ENCODE data around the gene TTC7B.

Gene TTC7B

DNA sequence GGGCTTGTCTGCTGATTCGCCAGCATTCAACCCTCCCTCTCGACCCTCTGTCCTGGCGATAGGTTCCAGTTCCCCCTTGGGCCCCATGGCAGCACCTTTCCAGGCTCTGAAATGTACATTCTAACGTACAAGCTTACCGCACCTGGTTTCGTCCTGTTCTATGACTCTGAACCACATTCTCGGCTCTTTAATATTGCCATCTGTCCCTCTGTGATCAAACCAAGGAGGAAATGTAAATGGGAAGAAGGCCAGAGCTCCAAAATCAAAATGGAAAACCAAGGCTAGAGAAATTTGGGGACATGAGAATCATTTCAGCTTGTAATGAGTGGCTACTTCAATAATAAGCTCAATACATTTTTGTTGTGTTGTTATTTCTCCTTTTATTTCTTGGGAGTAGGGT lies 117.2 kb downstream of the TTC7B start:
- DNase-seq: no peak

DNA sequence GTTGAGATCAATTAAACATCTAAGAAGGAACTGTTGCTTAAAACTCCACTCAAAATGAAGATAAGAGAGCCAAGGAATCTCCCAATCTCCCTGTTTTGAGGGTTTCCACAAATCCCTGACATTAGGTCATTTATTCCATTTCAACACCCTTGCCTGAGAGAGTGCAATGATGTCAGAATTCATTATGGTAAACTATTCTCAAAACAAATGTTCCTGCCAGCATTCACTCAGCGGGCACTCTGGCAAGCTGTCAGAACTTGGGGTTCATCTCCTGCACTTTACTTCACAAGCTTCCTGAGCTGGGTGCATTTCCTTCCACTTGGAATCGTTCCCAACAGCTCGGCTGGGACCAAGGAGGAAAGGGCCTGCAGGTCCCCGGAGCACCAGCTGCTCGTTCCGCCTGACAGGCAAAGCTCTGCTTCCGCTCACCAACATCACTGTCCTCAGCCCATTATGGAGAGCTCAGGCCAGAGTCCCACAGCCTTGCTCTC lies 117.8 kb downstream of the TTC7B start:
- no peak for DNase-seq

DNA sequence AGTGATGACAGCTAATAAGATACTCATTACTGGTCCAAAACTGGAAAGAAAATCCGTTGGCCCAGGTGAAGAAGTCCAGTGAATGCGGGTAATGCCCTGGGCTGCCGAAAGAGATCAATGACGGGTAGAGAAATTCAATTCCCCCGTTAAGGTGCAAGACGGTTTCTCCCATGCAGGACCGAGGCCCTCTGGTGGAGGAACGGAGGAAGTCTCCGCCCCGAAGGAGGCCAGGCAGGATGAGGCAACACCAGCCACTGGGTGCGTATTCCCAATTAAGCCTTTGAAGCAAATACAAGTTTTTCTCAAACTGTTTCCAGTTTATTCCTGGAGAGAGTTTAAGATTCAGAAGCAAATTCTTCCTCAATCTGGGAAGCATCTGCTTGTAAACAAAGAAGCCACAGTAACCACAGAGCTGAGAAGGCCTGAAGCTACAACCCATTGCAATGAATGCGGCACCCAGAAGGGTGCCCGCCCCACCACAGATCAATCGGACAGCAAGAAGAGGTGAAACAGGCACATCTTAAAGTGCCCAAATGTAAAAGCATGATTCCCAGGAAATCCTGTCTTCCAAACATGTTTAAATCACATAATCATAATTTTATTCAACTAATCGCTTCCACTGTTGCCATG lies 118.5 kb downstream of the TTC7B start:
- DNase-seq: peak; percentile 84

DNA sequence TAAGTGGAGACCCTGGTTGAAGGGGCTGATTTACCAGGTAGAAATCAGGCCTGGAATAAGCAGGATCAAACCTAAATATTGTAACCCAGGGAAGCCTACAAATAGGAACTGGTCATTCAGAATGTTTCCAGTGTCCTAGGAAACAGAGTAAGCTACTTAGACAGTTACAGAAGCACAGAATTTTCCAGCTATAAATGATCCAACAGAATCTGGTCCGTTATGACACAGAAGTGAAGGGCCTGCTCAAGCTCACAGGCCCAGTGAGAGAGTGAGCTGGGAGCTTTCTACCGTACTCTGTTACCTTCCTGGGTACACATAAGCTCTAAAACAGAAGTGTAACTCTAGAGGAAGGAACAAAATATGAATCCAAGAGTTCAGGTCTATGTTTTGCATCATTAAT lies 119.1 kb downstream of the TTC7B start:
- DNase-seq: no peak

DNA sequence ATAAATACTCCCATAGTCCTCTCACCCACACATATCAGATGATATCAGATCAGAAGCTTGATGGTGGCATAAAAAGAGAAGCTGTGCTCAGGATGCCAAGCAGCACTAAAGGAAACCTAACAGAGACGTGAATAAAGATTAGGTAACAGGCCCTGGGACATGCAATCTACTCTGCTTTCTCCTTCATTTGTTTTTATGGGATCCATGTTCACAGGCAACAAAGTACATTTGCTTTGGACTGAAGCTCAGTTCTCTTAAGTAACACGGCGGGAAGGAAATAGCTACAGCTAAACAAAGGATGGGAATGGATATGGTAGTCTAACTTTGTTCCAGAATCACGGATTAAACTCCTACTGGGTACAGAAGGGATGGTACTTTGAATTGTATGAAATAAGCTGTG lies 119.5 kb downstream of the TTC7B start:
- no peak for DNase-seq

DNA sequence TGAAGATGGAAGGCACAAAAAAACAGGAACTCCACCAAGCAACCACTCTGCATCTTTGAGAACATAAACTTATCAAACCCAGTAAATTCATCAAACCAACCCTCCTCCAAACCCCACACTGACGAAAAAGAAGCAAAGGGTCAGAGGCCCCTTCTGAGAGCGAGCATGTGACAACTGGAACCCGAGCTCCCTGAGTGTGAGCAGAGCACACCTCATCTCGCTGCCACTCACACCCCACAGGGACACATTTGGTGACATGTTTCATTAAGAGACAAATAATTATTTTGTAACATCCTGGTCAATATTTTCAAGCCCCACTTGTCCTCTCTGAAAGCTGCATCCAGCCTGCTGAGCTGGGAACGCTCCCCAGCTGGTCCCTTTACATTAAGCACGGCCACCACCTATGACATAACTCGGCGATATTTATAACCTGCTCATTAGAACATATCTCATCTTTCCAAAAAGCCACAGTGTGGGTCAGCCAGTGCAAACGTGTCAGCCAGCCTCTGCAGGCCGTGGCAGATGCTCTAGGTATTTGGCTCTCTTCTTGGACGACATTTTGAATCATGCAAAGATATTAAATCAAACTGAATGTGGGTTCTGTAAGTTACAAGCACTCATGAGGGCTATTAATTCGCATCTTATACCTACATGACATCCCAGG lies 120.1 kb downstream of the TTC7B start:
- no peak for DNase-seq

DNA sequence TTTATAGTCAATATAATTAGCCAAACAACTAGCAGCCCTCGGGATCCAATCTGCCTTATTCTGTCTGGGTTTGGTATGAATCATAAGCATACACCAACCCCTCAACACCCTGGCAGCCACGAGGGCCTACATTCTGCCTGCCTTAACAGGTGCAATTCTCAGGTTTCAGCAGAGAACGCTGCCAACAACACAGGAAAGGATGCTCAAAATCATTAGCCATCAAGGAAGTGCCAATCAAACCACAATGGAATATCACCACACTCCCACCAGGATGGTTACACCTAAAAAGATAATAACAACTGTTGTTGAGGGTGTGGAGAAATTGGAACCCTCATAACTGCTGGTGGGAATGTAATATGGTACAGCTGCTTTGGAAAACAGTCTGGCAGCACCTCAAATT lies 122.8 kb downstream of the TTC7B start:
- no peak for DNase-seq

DNA sequence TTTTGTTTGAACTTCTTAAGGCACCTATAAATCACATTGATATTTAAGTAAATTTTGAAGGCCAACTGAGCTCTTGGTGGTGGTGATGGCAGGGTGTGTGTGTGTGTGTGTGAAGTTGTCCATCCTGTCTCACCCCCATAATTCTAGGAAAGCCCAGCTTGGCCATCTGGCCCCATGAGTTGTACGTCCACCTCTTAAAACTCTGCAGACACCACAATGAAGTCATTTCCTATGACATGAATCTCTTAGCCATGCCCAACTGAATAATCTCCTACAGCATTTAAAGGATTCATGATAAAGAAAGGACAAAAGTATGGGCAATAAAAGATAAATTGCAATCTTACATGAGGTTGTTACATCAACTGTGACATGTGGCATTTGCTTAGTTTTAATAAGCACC lies 123.4 kb downstream of the TTC7B start:
- DNase-seq: no peak

DNA sequence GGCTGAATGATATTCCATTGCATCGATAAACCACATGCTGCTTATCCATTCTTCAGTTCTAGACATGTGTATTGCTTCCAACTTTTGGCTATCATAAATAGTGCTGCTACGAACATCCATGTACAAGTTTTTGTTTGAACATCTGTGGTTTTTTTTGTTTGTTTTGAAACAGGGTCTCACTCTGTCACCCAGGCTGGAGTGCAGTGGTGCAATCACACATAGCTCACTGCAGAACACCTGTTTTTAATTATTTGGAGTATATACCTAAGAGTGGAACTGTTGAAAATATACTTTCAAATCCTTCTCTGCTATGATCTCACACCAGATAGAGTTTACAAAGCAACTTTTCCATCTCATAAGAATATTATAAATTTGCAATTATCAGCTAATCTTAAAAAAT lies 124.2 kb downstream of the TTC7B start:
- DNase-seq: no peak

DNA sequence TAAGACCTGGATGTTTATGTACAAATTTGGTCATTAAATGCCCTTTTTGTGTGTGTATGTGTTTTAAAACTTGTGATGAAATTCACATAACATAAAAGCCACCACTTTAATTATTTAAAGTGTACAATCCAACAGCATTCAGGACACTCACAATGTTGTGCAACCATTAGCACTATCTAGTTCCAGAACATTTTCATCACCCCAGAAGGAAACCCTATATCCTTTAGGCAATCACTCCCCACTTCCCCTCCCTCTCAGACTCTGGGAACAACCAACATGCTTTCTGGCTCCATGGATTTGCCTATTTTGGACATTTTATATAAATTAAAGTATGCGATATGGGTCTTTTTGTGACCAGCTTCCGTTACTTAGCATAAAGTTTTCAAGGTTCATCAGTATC lies 124.6 kb downstream of the TTC7B start:
- DNase-seq: no peak

DNA sequence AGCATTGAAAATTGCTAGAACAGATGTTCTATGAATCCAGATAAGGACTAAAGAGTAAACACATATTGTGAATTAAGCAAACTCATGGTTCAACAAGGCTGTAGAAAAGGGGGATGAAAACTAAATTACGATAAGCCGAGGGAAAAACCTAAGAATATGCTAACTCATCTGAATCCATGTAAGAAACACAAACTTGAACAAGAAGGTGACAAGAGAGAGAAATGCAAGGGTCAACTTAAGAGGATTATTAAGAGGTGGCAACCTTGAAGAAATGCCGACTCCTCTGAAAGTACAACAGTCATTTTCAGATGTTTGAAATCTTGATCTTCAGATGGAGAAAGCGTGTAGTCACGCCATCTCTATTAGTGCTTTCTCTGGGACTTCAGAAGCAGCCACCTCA lies 128.6 kb downstream of the TTC7B start:
- DNase-seq: no peak

DNA sequence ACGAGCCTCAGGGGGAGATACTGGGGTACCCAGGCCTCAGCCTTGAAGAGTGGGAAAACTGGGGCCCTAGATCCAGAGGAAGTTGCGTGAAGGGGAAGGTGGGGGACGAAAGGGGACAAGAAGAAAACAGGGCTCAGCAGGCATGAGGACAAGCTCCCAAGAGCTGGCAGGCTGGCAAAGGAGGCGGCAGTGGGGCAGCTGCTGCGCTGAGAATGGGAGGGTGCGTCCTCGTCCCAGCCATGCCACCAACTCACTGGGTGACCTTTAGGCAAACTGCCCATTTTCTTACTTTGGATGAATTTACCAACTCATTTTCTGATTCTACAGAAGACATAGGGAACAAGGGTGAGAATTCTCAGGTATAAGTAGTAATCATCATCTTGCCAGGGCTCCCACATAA lies 133.6 kb downstream of the TTC7B start:
- no peak for DNase-seq

DNA sequence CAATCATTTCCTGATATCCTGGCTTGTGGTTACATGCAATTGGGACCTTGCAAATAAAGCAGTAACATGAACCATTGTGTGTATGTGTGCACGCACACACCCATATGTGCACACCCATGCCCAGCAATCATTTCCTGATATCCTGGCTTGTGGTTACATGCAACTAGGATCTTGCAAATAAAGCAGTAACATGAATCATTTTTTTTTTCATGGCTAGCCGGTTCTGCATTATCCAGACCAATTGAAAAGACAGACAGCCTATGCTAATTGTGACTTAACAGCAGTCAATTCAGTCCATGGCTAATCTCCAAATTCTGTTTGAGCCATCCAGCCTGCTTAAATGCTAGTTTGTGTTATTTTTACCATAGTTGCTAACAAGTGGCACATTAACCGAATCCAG lies 134.3 kb downstream of the TTC7B start:
- DNase-seq: no peak

DNA sequence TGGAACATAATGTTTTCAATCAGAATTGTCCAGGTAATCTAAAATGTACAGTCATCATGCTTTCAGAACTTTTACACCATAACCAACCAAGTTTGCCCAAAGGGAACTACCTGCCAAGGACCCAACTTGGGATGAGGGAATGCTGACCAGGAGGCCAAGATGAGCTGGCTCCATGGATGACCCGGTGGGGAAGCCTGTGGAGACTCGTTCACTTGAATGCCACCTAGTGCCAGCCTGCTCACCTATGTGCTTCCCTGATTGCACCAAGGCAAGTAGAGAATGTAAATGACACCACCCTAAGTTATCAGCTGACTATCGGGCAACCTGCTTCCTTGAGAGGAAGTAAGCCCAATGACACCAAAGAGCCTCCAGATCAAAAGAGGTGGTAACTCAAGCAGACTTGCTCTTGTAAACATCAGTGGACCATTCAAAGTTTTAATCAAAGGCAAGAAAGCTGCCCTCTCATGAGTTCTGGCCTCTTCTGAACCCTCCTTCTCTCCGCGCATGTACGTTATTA lies 137.3 kb downstream of the TTC7B start:
- DNase-seq: no peak

DNA sequence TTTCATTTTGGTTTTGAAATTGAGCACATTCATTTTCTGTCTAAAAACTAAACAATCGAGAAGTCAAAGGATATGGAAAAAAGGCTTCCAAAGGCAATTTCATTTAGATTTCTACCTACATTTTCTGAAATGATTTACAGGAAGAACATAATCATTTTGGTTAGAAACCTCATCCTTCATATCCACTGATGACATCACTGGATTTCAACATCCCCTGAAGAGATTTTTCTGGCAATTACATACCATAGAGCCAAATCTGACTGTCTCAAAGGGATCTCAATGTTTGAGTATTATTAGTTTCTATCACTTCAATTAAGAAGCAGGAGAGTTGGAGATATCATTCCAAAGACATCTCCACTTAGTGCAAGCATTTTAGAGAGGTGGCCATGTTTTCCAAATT lies 137.8 kb downstream of the TTC7B start:
- DNase-seq: no peak

DNA sequence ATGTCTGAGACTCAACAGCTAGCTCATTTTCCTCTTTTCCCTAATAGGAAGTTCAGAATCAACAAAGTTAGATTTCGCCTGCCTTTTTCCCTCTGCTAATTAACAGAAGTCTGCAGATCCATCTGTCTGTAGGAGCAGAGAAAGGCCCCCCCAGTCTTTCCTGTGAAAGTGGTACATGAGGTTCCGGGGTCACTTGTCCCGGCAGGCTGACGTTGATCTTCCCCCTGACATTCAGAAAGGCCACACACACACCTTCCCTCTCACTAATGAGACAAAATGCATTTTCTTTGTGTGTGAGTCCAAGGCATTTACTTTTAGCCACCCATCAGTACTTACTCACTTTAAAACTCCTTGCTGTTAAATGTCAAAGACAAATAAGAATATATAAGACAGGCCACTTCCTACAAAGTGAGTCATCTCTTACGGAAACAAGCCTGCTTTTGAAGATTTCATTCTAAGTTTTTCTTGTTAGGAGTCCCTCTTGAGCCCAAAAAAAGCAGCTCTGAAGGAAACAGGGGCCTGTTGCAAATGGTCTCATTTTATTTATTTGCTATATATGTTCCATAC lies 138.7 kb downstream of the TTC7B start:
- no peak for DNase-seq

DNA sequence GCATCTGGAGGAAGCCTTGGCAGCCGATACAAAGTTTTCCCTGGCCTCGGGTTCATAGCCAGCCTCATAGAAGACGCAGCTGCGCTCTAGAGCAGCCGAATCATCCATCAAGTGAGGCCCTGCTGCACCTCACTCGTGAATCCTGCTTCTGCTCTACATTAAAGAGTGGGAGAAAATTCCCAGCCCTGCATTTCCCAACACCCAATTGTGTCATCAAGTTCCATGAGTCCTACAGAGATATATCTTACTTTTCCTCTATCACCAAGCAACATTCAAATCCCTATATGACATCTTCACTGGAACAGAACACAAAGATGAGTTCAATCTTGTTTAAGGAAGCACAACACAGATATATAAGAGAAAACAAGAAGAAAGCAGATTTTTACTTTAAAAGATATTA lies 139.3 kb downstream of the TTC7B start:
- no peak for DNase-seq

DNA sequence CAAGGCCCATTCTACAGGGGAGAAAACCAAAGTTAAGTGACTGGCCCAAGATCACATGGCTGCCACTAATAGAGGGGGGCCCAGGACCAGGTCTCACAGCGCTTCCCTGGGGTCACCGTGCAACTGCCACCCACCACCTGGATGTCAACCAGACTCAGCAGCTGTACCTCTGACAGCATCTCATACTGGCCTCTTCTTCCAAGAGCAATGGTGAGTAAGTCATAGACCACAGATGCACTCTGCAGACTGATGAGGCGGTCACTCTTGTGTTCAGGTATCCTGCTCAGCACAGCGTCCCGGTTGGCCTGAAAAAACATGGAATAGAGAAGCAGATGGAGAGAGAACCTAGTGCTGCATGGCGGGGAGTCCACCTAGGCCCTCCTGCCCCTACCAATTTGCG lies 139.9 kb downstream of the TTC7B start:
- DNase-seq: no peak

DNA sequence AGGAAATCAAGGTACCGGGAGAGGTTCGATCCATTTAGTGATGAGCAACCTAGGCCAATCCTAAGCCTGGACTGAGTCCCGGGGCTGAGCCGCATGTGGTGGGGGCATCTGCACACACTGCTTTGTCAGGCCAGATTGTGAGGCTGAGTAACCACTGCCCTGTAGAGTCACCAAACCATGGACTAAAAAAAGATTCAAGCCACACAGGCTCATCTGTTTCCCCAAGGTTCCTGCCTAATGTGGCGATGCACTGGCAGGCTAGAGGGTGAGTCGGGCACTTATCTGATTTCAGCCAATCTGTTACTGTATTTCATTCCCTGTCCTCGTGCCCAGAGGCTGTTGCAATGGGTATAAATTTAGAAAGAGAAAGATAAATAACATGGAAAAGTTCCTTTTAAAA lies 140.8 kb downstream of the TTC7B start:
- no peak for DNase-seq

DNA sequence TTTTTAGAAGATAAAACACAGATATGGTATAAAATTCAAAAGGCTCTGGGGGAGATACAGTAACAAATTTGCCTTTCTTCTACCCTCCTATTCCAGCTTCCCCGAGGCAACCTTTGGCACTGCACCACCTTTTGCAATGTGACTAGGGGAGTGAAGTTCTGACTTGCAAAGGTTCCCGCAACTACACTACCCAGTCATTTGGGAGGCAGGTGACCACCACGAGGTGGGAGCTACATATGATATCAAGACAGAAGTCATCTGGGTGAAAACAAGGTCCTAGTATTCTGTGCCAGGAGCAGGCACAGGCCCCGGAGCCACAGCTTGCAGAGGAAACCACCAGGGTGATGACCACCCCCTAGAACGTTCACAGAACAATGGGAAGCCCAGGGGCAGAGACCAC lies 141.5 kb downstream of the TTC7B start:
- DNase-seq: no peak

DNA sequence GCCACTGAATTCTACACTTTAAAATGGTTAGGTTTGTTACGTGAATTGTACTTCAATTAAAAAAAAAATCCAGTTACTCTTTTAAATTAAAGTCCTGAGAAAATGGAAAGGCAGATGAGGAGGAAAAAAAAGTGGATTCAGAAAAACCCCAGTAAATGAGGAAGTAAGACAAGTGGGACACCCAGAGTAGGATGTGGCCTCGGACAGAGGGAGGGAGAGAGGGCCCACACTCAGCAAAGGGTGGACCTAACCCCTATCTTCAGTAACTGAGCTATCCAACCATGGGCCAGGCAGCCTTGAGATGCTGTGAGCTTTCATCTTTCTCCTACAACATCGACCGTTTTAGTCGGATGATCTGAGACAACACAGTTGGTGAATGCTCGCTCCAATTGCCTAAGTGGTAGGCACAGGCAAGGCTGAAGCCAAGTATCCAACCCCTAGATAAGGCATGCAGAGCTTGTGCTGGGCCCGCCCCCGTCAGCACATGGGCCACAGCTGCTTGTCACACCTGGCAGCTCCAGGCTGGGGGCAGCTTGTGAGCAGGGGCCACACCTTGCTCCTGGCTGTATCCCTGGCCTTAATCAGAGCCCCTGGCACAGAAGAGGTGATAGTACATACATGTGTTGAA lies 142.1 kb downstream of the TTC7B start:
- no peak for DNase-seq

DNA sequence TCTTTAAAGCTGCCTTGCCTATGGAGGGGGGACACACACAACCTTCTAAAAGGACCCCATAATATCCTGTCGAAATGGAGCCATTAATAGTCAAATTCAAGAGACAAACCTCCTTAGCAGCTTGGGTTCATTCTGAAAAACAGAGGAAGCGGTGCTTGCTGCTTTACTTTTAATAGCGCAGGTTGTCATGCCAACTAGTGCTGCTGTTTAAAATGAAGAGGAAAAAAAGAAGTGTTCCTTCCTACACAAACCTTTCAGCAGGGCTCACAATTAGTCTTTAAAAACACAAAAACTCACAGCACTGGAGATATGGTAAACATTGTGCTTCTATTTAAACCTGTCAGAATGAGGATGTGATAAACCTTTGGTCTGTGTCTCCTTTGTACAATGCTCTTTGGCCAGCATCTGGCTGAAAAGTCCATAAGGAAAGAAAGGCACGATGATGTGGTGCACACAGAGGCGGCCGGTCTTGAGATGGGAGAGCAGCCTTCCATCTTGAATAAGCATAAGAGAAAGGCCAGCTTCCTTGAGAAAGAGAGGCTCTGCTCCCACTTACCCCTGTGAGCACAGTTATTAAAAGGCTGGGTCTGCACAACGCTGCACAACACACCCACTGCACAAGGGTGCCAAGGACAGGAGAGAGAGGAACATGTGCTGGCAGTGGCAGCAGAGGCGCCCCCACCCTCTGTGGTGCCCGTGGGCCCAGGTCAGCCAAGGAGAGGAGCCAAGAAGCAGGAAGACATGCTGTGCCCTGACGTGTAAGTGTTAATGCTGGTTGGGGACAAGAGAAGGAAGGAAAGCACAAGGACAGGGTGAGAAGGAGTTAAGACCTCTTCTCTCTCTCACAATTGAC lies 144.6 kb downstream of the TTC7B start:
- no peak for DNase-seq

DNA sequence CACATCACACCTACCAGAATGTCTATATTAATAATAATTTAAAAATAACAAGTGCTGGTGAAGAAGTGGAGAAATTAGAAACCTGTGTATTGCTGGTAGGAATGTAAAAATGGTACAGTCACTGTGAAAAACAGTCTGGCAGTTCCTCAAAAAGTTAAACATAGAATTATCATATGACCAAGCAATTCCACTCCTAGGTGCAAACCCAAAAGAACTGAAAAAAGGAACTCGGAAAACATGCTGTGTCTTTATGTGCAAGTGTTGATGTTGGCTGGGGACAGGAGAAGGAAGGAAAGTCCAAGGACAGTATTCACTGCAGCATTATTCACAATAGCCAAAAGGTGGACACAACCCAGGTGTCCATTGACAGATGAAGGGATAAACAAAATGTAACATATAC lies 146.5 kb downstream of the TTC7B start:
- DNase-seq: no peak
